ENCODE data around the gene ZNF384. TPM values are rescaled to one million over a fixed set of nuclear protein-coding genes. Genes with fewer than 3 reads are reported as not detected.

ZNF384 gene
- total and polyA plus RNA-seq, 9 donors: 22.1 to 64.9 (median 58.2) TPM

GRCh38 chr12:6696690-6697583 lies 7.8 kb upstream of the ZNF384 start:
- Histone ChIP-seq H3K27me3 (no peaks in the 10 kb centered on the region), H3K4me1 (ENCODE audit: insufficient read depth) (peaks cover 2% of the 10 kb centered on the region)
- intact Hi-C loops (cut with DNase I): no loop called here

GRCh38 chr12:6695313-6696045 lies 6.3 kb upstream of the ZNF384 start:
- TF ChIP-seq EP300 (IDR thresholded peaks at IDR 0.05) (no peak), CTCF (IDR thresholded peaks at IDR 0.05) (no peak)
- intact Hi-C loops (cut with DNase I): no loop called here
- WGBS, 3 donors: 71 to 80% (median 76%) methylated on average over 10 to 11 of the region's 11 CpGs
- DNase-seq: peak in 1 of 5 donors; percentile 25
- Histone ChIP-seq H3K36me3 (no peaks in the 10 kb centered on the region), H3K4me3 (no peak overlapping the region), H3K27me3 (no peaks in the 10 kb centered on the region), H3K9me3 (no peaks in the 10 kb centered on the region), H3K27ac (no peak overlapping the region), H3K4me1 (ENCODE audit: insufficient read depth) (peaks cover 2% of the 10 kb centered on the region)

More at GRCh38 chr12:6696690-6697583, 7.8 kb upstream of the ZNF384 start:
- H3K4me3 ChIP-seq: no peak overlapping the region
- H3K27ac ChIP-seq: no peak overlapping the region
- 82 to 84% (median 82%) methylated on average over 17 of the region's 17 CpGs for WGBS, 3 donors
- DNase-seq: no peak
- TF ChIP-seq CTCF (IDR thresholded peaks at IDR 0.05) (no peak), EP300 (IDR thresholded peaks at IDR 0.05) (no peak), POLR2A (IDR thresholded peaks at IDR 0.05) (no peak)
- H3K9me3 ChIP-seq: no peaks in the 10 kb centered on the region
- no peaks in the 10 kb centered on the region for H3K36me3 ChIP-seq

- Histone ChIP-seq H3K4me1 (ENCODE audit: insufficient read depth) (no peaks in the 10 kb centered on the region), H3K4me3 (no peak overlapping the region), H3K36me3 (no peaks in the 10 kb centered on the region), H3K27me3 (no peaks in the 10 kb centered on the region), H3K9me3 (no peaks in the 10 kb centered on the region), H3K27ac (no peak overlapping the region)
- TF ChIP-seq POLR2A (IDR thresholded peaks at IDR 0.05) (no peak), CTCF (IDR thresholded peaks at IDR 0.05) (no peak), EP300 (IDR thresholded peaks at IDR 0.05) (no peak)
- DNase-seq: peak in 1 of 5 donors; percentile 20
- 74 to 77% (median 77%) methylated on average over 9 of the region's 9 CpGs for WGBS, 3 donors
- intact Hi-C loops (cut with DNase I): no loop called here
Measured at GRCh38 chr12:6694701-6695100, 5.5 kb upstream of the ZNF384 start.

- no peaks in the 10 kb centered on the region for H3K27me3 ChIP-seq
- H3K27ac ChIP-seq: no peak overlapping the region
- H3K4me3 ChIP-seq: no peak overlapping the region
- no peaks in the 10 kb centered on the region for H3K4me1 ChIP-seq (ENCODE audit: insufficient read depth)
- DNase-seq: no peak
- no peaks in the 10 kb centered on the region for H3K36me3 ChIP-seq
- 36 to 50% (median 47%) methylated on average over 4 of the region's 4 CpGs for WGBS, 3 donors
- no peaks in the 10 kb centered on the region for H3K9me3 ChIP-seq
- TF ChIP-seq POLR2A (IDR thresholded peaks at IDR 0.05) (no peak), EP300 (IDR thresholded peaks at IDR 0.05) (no peak), CTCF (IDR thresholded peaks at IDR 0.05) (no peak)
- intact Hi-C loops (cut with DNase I): no loop called here
Measured at GRCh38 chr12:6693832-6694355, 4.7 kb upstream of the ZNF384 start.

Measured in ovary (tissue), 9 donors.